ENCODE data around the gene PTGER2.

Gene PTGER2

GRCh38 chr14:52342849-52343596 lies 28.9 kb downstream of the PTGER2 start:
- DNase-seq, result no peak

DNA sequence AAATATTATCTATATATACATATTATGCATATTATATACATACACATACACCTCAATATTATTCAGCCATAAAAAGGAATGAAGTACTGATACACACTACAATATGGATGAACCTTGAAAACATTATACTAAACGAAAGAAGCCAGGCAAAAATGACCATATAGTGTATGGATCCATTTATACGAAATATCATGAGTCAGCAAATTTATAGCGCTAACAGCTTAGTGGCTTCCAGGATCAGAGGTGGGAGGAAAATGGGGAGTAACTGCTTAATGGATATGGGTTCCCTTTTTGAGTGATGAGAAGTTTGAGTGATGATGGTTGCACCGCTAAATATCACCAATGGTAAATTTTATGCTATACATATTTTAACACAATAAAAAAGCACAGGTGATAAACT lies 32.7 kb downstream of the PTGER2 start:
- no peak for DNase-seq

DNA sequence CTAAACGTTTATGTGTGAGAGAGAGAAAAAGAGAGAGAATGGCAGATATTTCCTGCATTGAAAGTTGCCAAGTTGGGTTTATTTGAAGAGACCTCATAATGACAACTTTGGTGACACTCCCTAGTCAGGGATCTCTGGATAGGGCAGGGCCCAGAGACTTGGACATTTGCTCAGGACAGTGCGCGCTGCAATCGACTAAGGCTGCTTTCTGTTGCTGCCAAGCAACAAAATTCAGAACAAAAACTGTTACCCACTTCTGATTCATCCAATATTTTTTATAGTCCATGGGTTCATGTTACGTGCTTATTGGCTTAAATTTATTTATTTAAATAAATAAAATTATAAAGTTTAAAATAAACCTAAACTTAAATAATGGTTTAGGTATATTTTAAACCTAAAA lies 34.2 kb downstream of the PTGER2 start:
- no peak for DNase-seq

- DNase-seq, result no peak
These were observed 34.7 kb downstream of the PTGER2 start for GRCh38 chr14:52348776-52349175.

DNA sequence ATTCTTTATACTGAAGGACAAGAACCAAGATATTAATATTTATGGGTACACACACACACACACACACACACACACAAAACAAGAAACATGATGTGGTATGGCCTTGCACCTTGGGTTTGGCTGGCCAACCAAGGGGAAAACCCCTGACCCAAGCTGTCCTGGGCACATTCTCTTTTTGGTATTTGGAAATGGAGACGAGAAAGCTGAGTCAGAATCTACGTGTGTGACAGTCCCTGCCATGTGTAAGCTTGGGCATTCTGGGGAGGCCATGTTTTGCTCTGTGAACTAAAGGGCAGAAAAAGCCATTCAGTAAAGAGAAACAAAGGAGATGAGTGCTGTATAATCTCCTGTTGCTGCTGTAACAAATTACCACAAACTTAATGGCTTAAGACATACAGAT lies 35.6 kb downstream of the PTGER2 start:
- no peak for DNase-seq

DNA sequence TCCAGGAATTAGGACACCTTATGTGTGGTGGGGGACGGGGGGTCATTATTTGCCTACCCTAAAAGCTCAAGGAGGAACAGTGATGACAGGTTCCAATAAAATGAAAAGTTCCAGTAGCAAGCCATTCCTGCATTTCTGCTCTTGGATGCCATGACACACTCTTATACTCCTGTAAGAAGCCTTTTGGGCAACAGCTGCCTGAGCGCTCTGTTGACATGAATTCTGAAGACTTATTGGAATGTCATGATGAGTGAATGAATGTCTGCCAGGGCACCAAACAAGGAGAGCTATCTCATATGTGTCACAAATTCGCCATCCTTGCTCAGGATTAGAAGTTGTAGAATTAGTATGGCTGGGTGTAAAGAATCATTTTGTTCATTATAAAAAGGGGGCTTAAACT lies 36.3 kb downstream of the PTGER2 start:
- no peak for DNase-seq

- no peak for DNase-seq
These were observed 37.3 kb downstream of the PTGER2 start for GRCh38 chr14:52351233-52352060.

- DNase-seq, result no peak
These were observed 38.0 kb downstream of the PTGER2 start for GRCh38 chr14:52352061-52352491.

- no peak for DNase-seq
These were observed 38.5 kb downstream of the PTGER2 start for GRCh38 chr14:52352569-52352968.

GRCh38 chr14:52354242-52354641 lies 40.1 kb downstream of the PTGER2 start:
- DNase-seq, result no peak

DNA sequence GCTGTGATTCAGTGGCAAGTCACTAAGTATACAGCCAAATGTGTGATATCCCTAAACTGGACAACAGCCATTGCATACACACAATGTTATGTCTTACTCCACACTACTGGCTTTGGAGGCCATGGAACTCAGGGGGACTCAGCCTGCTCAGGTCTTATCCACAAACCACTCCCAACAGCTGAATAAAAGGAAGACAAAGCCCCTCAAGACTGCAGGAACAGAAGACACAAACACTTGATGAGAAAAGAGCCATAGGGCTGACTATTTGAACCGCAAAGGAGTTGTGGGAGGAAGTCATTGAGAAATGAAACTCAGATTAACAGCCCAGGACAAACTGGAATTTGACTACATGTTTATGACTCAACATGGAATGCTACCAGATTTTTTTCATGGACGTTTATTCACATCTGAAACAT lies 40.9 kb downstream of the PTGER2 start:
- no peak for DNase-seq

DNA sequence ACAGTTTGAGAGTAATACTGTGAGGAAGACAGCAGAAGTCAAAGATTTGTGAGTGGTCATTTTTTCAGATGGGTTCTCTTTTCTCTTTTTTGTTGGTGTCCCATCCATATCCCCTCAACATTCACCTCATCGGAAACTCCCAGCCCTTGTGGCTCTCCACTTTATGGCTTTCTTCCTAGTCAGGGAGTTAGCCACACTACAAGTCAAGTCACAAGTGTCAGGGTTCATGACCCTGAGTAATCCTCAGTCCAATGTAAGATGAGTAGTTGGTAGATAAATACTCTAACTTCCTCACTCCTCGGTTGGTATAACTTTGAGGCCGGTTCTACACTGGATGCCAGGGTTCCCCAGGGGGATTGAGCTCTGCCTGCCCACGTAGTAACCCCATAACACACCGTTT lies 41.4 kb downstream of the PTGER2 start:
- no peak for DNase-seq

DNA sequence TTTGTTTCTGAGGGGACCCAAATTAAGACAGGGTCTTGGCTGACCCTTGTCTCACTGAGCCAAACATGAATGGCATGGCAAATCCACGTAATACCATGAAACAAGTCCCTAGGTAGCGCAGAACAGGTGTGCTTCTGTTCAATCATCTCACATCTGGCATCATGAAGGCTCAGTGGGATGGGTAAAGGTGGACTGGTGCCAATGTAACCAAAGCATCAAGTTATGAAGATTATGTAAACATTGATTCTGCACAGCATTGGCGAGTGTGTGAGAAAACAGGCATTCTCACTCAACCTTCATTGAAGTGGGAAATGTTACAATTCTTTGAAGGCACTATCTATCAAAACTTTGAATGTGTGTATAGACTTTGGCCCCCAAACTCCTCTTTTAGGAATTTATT lies 41.9 kb downstream of the PTGER2 start:
- DNase-seq, result no peak

DNA sequence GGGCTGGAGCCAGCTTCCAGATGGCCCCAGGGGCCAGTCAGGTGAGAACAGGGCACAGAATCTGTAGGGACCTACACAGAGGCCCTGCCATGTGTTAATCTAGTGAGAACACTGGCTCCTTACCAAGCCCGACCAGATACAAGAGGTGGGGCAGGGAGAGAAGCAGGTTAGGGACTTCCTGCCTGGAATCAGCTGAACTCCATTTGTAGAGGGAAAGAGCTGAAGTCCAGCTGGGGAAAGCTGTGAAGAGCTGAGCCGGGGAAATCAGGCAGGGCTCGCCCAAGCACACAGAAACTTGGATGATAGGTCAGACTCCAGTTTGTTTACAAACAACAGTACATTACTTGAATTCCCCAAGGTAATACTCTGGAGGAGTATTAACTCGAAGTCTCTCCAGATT lies 46.7 kb downstream of the PTGER2 start:
- no peak for DNase-seq

GRCh38 chr14:52363041-52363704 lies 49.1 kb downstream of the PTGER2 start:
- no peak for DNase-seq

DNA sequence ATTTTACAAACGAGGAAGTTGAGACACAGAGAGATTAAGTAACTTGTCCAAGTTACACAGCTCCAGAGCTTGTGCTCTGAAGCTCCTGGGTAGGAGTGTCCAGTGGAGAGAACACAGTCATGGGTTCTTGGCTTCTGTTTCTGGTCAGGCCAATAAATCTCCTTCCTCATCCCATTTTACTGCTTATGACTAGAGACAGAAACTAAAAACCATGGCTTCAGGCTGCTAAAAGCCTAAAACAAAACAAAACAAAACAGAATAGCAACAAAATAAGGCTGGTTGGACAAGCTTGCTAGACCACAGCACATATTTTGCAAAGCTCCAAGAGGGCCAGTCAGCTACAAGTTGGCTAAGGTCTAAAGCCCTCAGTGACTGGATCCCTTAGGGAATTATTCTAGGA lies 49.8 kb downstream of the PTGER2 start:
- no peak for DNase-seq

GRCh38 chr14:52365071-52365470 lies 51.0 kb downstream of the PTGER2 start:
- DNase-seq, result no peak

DNA sequence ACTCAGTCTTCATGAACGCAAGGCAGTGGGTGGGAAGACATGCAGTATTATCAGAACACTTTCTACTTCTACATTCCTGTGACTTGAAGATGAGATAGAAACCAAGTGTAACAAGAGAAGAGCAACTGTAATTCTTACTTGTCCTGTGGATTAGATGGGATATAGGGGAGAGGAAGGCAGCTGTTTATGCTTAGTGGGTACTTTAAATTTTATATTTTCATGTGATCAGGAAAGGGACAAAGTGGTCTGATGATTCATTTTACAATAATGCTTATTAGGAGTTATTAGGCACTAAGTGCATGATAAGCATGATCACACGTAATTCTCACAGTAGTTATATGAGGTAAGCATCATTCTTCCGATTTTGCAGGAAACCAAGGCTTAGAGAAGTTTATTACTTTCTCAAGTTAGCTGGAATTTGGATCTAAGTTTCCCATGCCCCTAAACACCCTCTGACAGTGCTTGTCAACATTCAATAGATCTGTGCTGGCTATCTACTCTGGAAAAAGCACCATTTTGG lies 52.7 kb downstream of the PTGER2 start:
- DNase-seq, result no peak

DNA sequence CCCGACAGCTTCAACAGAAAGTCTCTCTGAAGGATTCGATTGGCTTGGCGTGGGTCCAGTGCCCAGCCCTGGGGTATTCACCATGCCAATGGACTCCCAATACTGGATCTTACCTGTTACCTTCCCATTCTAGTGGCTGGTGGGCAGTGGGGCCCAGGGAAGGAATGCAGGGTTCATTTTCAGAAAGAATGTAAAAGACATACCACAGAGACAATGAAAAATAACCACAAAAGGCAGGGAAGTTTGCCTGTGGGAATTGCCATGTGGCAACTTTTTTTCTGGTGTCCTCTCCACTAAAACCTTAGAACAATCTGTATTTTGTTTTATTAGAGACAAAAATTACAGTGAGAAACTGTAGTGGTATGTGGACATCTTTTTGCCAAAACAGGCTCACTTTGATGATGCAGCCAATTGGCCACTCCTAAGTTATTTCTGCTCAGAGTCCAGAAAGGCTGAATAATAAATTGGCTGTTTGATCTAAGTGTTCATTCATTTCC lies 55.2 kb downstream of the PTGER2 start:
- no peak for DNase-seq

DNA sequence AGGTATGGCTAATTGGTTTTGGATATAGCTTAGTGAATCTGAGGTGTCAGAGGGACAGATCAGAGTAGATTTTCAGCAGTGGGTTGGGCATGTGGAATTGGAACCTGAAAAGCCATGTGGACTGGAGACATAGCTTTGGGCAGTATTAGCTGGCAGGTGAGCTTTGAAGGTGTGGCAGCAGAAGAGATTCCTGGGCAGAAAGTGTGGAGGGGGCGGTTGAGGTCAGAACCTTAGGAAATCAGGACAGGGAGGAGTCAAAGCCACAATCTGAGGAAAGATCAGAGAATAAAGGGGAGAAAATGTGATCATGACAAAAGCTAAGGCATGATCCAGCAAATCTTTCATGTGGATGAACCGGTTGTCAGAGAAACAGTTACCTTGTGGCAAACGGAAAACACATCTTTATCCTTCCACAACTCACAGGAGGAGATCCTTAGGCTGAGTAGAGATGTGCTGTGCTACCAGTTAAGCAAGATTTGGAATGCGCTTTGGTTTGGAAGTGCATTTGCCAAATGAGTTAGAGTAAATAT lies 56.4 kb downstream of the PTGER2 start:
- no peak for DNase-seq

DNA sequence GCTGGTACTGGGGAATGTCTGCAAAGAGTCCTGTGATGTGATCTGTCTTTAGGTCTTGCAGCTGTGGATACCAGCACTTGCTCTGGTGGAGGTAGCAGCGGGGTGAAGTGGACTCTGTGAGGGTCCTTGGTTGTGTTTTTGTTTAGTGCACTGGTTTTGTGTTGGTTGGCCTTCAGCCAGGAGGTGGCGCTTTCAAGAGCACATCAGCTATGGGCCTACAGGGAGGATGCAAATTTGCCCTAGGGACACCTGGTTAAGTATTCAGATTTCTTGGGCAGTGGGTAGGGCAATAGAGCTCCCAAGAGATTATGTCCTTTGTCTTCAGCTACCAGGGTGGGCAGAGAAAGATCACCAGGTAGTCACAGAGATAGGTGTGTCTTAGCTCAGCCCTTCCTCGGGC lies 63.8 kb downstream of the PTGER2 start:
- no peak for DNase-seq

Measured in AML-193 (cell line).